Esophagus mucosa (tissue), 1 donor: ENCODE results near the gene CELA1. TPM values are rescaled to one million over a fixed set of nuclear protein-coding genes. Genes with fewer than 3 reads are reported as not detected.

Experiments used
- ATAC-seq: fragments of 200-7000 bp; cut with Tn5 transposase; one replicate; pipeline ENCODE4 v1.9.1; 2020
- total RNA-seq: library from RNA; stranded (reverse); gene quantifications from one replicate; pipeline ENCODE4 v1.2.4, GENCODE V29; 2023
- donor health status: DM: yes; HTN: yes; CAD: no.

CELA1 gene
- not detected for total RNA-seq

DNA sequence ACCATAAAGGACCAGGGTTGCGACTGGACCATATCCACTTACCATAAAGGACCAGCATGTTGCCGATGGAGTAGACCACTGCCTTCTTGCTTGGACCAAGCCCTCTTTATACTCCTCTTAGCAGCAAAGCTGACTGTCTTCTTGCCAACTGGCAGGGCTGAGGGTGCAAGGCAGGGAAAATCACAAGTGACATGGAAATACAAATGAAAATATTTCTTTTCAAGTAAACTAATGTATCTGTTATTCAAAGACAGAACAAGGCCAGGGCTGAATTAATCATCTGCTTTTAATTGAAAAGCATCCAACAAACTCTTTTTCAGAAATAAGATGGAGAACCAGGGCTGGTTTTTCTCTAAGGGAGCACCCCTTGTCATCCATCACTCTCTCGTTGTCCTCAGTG is at the start of gene CELA1:
Gene CELA1 (minus strand): TSS at position 99 of the 400 bp plus-strand sequence. CDS start 41 bp downstream, at position 58.
- no peak for ATAC-seq

DNA sequence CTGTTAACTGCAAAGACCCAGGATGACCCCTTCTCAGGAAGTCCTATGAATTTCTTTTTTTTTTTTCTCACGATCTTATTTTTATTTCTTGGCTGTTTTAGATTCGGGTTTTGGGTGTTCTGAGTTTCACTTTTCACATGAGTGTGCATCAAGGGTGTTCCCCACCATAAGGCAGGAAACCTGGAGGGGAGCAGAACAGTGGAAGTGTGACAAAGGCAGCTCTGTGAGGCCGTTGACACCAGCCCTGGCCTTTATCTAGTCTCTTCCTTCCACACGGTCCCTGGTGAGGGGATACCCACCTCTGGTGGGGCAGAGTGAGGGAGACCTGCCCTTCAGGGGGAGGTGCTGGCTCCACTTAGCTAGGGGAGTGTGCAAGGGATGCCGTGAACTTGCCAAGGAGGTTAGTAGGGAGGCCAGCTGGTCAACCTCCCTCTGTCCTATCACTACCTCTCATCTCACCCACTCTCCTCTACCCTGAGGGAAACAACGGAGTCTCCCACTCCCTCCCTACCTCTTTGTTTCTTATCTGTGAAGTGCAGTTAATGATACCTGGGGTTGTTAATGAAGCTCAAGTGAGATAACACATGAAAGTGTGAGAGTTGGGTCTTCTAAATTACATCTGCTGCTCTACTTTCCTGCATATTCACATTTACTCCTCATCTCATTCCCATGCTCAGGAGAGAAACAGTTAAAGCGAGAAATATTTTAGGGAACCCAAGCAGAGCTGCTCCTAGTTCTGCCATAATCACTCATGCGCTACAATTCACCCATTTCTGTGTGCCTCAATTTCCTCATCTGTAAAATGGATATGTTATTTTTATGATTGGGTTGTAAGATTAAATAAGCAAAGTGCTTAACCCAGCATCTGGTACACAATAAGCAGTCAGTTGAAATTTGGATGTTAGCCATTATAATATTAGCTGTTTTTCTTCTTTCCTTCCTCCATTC is 49.1 kb upstream of the CELA1 start:
- ATAC-seq = no peak

- ATAC-seq = peak; percentile 81
Measured at GRCh38 chr12:51393676-51394545, 47.4 kb upstream of the CELA1 start.

- ATAC-seq = no peak
Measured at GRCh38 chr12:51392556-51393237, 46.2 kb upstream of the CELA1 start.

GRCh38 chr12:51391283-51392123 is 45.0 kb upstream of the CELA1 start, which contains the start of gene GALNT6:
TSS of gene GALNT6 (minus strand) at chr12:51391406. CDS start at chr12:51379781, 11,625 bp downstream.
- peak; percentile 46 for ATAC-seq

DNA sequence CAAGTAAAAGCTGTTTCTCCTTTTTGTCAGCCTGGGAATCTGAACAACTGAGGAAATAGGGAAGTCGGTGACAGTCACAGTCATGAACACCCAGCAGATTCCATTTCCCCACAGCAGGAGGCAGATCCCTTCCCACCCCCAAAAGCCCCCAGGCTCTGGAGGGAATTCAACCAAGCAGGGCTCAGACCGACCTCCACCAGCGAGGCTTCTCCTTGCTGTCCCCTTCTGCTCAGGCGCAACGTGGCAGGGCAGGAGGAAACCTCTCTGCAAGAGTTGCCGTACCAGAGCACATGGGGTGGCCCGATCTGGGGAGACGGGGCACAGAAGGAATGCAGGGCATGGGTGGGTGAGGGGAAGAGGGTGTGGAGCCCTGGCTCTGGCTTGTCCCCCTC is 44.4 kb upstream of the CELA1 start:
- peak; percentile 7 for ATAC-seq

DNA sequence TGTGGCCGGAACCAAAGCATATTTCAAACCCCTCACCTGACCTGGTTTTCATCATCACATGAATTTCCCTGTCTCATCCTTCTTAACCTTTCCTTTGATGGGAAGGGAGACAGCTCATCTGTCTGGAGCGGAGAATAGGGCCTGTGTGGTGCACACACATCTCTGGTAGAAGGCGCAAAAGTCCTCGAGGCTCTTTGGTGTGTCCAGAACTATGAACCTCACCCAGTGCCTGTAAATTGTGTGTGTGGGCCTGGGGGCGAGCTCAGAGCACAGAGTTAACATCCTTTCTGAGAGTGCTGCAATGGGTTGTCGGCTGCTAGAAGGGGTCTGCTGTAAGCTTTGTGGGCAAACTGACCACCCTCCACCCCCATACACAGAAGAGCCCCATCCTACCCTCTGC is 44.0 kb upstream of the CELA1 start:
- ATAC-seq = no peak

- peak; percentile 41 for ATAC-seq
Measured at GRCh38 chr12:51389302-51389999, 43.0 kb upstream of the CELA1 start.

DNA sequence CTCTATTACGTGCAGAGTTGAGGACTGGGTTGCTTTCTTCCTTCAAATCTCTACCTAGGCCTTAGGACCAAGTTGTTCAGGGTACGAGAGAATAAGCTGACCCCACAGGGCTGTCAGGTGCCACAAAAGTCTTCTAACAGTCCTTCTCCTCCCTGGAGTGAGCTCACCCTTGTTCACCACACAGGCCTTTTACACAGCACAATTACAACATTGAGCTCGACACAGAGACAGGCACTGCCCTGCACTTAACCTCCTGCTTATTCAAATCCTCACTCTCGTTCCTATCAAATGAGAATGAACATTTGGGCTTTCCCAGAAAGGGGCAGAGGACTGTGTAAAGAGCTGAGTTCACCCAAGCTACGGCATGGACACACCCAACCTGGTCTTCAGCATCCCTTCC is 42.4 kb upstream of the CELA1 start:
- peak; percentile 7 for ATAC-seq

GRCh38 chr12:51388069-51388799 is 41.8 kb upstream of the CELA1 start:
- ATAC-seq = peak; percentile 13

GRCh38 chr12:51386351-51386750 is 39.9 kb upstream of the CELA1 start:
- ATAC-seq = no peak

DNA sequence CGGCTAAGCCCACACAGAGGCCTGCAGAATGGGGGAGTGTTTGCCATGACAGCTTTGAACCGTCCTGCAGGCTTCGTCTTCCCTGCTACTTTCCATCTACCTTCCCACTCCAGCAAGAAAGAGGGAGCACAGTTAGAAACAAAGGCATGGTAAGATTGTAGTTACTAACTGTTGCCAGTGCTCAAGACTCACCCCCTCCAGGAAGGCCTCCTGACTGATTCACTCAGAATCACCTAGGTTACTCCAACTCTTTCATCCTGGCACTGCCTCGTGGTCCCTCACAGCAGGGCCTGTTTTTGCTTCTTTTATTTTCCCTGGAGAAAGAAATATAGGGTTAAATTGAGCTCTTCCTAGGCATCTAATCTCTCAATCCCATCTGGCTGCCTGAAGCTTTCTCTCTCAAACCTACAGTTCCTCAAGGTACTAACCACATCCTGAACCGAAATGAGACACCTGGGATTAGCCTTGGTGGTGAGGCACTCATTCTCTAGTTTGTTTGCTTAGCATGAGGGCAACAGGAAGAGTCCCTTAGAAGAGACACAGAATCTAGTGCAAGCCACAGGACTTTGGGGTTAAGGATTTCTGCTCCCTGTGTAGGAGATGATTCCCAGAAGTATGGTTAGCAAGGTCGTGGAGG is 36.9 kb upstream of the CELA1 start:
- no peak for ATAC-seq

DNA sequence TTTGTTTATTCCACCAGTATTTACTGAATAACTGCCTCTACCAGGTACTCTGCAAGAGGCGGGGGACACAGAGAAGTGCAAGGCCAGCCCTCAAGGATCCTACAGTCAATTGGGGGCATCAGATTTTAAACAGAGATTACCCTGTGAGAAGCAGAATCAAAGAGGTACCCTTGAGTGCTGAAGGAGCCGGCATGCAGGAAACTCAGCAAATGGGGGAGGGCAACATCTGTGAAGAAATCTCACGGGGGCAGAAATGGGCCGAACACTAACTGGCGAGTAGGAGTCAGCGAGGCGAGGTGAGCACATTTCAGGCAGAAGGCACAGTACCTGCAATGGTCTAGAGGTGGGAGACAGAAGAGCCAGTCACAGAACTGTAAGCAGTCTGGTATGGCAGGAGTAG is 35.7 kb upstream of the CELA1 start:
- peak; percentile 2 for ATAC-seq

DNA sequence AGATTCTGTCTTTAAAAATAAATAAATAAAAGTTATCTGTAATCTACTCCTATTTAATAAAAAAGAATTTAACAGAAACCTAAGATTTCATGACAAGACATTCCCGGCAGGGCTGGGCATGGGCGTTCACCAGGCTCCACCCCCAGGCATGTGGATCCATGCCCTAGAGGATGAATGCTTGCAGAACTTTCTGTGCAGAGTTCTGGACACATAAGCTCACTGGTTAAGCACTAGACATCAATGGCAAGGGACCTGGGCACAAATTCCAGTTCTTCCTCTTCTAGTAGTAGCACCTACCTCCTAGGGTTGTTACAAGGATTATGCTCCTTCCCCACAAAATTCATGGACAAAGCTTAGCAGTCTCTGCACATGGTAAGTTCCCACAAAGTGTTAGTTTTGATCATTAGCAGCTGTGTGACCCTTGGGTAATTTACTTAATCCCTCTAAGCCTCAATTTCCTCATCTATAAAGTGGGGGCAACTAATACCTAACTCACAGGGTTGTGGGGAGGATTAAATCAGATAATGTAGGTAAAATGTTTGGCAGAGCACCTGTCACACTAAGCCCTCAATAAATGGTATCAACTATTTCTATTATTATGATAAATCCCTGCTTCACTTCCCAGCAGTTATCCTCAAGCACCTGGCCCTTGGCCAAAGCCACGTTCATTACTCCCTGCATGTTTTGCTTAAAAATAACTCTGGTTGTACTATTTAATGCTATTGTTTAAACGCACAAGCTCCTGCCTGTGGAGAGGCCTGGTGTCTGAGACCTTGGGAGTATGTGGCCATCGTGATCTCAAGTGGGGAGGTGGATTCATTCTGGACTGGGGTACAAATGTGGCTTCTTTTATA is 35.0 kb upstream of the CELA1 start:
- peak; percentile 73 for ATAC-seq

- no peak for ATAC-seq
Measured at GRCh38 chr12:51379571-51379970, 33.1 kb upstream of the CELA1 start.

DNA sequence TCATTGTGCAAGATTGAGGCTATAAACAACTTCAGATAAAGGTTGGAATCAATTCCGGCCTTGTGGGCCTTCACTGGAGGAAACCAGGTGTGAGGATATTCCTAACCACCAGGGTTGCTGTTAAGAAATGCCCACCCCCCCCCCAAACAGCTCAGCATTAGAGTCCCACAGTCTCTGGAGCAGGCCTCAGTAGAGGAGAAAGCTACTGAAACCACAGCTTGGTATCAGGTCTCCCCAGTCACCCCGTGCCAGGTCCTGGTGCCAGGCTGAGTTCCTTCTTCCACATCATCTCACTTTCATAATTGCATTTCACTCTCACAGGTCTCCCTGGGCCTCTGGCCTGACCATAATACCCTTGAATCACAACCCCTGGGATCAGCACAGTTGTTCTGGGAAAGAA is 32.3 kb upstream of the CELA1 start:
- ATAC-seq = no peak

GRCh38 chr12:51377099-51377984 is 30.9 kb upstream of the CELA1 start:
- ATAC-seq = no peak

- no peak for ATAC-seq
Measured at GRCh38 chr12:51374856-51375255, 28.4 kb upstream of the CELA1 start.
